HG02943 (cell line): ENCODE data around the gene NBPF20.
"Not testable (repeated sequence)": the region's sequence is repeated elsewhere in the genome, so short reads cannot be mapped to it uniquely, and the experiment has no call there.

ENCODE experiments used
- ATAC-seq: cut with Tn5 transposase; IDR thresholded peaks from one replicate; pipeline ENCODE4 v1.9.1; 2021; ENCODE audit warnings: mild to moderate bottlenecking, low read depth, moderate library complexity; ENCODE audit not compliant: unreplicated experiment

NBPF20 gene, protein sequence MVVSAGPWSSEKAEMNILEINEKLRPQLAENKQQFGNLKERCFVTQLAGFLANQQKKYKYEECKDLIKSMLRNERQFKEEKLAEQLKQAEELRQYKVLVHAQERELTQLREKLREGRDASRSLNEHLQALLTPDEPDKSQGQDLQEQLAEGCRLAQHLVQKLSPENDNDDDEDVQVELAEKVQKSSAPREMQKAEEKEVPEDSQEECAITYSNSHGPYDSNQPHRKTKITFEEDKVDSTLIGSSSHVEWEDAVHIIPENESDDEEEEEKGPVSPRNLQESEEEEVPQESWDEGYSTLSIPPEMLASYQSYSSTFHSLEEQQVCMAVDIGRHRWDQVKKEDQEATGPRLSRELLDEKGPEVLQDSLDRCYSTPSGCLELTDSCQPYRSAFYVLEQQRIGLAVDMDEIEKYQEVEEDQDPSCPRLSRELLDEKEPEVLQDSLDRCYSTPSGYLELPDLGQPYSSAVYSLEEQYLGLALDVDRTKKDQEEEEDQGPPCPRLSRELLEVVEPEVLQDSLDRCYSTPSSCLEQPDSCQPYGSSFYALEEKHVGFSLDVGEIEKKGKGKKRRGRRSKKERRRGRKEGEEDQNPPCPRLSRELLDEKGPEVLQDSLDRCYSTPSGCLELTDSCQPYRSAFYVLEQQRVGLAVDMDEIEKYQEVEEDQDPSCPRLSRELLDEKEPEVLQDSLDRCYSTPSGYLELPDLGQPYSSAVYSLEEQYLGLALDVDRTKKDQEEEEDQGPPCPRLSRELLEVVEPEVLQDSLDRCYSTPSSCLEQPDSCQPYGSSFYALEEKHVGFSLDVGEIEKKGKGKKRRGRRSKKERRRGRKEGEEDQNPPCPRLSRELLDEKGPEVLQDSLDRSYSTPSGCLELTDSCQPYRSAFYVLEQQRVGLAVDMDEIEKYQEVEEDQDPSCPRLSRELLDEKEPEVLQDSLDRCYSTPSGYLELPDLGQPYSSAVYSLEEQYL (N-terminal part only)

DNA sequence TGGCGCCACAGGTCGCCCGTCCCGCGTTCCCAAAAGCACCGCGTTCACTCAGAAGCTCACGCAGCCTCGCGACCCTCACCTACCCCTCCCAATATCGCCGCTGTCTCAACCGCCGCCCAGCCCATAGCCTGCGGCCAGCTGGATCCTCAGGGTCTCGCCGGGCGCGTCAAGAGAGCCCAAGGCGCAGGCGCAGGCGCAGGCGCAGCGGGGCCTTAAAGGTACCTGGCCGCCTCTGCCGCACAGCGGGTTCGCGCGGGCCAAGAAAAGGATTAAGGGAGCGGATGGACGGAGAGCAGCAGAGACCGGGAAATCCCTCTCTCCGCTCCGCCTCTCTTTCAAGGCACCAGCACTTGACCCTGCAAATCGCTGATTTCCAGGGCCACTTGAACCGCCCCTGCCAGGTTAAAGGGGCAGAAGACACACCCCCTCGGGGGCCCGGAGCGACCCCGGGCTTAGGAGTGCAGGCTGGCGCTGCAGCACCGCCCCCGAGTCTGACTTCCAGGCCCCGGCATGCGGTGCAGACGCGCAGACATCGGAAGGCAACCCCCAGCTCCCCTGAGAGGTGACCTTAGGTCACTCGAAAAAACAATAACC lies at the start of gene NBPF20:
NBPF20 (minus strand) TSS at position 168 of the 594 bp plus-strand sequence. CDS start 20,331 bp downstream, outside the sequence.
- ATAC-seq = peak; percentile 89

DNA sequence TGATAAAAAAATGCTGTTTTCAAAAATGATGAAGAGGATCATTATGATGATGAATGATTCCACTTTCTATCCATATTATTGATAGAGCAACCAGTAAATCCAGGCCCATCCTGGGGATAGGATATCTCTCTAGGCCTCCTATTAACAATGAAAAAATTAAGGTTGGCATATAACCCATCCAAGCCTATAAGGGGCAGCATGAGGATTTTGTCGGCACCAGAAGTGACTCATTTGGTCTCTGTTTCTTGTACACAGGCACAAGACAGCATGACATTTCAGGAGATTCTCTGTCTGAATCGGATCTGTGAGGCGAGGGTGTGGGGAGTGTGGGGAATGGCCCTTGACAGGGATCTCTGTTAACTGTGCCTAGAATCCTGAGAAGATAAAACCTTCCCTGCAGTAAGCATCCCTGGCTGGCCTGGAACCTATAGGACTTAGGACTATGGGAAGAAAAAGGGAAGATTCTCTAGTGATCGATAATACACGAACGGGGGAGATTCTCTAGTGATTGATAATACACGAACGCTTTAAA lies 49.5 kb upstream of the NBPF20 start:
- not testable (repeated sequence) for ATAC-seq

DNA sequence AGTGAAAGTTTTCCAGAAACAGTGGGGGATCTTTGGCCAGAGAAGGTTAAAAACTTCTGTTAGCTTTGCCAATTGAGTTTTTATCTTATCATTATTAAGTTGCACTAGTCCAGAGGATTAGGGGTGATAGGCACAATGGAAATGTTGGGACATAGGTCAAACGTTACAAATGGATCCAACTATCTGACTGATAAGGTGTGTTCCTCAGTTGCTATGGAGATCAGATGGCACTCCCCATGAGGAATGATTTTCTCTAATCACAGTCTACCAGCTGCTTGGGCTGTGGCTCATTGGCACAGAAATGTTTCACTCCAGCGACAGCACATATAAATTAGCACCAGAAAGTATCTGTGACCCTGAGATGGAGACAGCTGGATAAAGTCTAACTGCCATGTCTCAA lies 47.3 kb upstream of the NBPF20 start:
- ATAC-seq = not testable (repeated sequence)

DNA sequence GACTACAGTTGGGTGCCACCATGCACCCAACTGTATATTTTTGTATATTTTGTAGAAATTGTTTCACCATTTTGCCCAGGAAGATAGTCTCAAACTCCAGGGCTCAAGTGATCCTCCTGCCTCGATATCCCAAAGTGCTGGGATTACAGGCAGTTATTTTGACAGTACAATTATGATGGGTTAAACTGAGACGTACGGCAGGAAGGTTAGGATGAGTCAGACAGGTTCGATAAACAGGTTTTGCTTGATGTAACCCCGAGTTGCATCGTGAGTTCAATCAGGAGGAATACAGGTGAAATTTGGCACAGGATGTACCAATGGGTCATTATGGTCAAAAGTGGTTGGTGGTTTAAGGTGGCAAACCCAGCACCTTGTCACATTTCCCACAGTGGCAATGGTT lies 46.0 kb upstream of the NBPF20 start:
- not testable (repeated sequence) for ATAC-seq

DNA sequence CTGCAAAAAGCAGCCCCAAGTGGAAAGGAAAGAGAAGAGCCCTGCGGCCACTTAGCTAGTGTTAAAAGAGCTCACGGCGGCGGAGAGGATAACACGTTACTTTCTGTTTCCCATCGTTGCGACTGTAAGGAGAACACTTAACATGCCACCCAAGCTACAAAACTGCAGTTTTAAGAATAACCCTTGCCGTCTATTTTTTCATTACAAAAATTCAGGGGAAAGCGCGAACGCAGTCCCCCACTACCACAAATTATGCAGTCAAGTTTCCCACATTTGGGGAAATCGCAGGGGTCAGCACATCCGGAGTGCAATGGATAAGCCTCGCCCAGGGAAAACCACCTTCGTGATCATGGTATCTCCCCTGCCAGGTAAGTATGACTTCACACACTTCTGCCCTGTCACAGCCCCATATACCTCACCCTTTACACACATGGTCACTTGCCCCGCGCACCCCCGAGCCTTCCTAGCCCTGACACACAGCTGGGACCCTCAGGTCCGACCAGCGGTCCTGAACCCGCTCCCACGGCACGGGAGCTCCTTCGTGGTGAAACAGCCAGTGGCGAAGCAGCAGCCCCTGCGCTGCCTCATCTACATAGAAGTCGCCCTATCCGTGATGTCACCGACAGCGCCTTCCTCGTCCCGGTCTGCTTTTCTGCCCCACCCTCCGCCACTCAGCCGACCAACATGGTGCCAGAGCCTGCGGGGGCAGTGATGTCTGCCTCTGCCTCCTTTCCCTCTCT lies 40.2 kb upstream of the NBPF20 start:
- ATAC-seq = peak; percentile 75

DNA sequence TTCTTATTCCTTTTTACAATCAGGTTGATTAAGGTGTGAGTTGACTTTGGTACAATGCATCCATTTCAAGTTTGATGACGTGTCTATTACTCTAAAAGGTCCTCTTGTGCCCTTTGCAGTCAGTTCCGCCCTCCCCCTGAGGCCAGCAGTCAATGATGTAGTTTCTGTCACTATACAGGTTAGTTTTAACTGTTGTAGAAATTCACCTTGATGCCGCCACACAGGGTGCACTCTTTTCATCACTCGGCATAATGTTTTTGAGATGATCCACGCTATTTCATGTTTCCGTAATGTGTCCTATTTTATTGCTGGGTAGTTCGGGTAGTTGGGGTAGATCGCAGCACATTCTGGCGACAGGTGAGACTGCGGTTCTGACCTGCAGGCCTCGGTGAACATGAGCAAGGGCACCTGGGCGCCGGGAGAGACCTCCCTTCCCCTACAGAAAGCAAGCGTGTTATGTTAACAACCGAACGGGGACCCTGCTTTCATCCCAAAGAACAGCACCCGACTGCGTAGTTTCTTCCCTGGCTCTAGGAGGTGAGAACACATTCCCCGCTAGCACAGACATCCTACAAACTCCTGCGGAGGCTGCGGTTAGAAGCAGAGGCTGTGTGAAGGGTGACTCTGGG lies 39.4 kb upstream of the NBPF20 start:
- ATAC-seq = not testable (repeated sequence)

DNA sequence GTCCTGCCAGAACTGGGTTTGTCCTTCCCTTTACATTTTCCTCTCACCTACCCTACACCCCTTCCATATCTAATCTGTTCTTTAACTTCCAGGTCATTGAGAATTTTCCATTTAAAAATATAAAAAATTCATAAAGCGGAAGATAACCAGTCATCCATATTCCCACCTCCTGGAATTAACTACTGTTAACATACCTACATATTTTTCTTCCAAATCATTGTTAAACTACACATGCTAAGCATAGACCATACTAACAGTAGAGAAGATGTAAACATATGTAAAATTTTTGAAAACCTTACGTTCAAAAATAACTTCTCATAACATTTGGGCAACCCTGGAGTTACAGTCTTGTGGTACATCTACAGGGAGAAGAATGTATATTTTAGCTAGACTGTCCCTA lies 38.6 kb upstream of the NBPF20 start:
- not testable (repeated sequence) for ATAC-seq

DNA sequence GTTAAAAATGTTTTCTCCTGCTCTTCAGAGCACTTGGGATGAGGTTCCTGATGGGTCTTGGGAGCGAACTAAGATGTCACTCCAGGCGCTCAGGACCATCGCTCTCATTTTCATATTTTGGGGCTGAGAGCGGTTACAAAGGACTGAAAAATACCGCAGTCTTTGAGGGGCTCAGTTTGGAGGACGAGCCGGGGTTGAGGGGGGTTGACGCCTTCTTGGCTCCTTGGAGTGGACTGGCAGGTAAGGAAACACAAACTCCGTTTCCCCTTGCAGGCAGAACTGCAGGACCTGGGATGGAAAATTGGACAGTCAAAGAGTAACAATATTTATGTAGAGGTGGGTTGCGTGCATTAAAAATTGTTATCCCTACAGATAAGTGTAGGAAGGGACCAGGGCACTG lies 35.3 kb upstream of the NBPF20 start:
- not testable (repeated sequence) for ATAC-seq

DNA sequence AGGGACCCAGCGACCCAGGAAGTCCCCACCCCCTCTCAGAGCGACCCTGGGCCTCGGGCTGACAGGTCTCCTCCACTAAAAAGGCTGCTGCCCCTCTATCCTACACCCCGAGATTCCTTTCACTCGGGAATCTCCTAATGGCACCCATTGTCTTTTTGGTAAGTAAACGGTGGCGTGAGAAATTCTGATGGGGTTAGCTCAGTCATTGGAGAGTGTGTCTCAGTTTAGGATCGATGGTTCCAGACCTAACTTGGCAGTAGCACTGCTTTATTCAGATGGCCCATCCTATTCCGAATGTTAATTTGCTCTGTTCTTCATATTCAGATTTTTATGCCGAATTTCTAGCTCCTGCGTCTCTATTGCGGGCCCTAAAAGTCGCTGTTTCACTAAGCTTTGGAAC lies 34.6 kb upstream of the NBPF20 start:
- ATAC-seq = not testable (repeated sequence)

DNA sequence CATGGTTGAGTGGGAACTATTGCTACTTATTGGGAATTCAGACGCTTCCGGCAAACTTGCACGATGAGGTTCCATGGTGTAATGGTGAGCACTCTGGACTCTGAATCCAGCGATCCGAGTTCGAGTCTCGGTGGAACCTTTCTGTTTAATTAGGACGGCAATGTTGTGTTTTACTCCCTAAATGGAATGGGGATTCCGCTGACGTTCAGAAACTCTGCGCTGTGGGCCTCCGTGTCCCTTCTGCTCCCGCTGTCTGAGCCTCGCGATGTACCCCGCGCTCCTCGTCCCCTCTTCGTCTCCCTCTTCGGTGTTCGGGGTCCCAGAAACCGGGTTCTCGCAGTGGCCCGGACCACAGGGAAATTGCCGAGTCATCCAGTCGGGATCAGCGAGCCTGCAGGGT lies 34.2 kb upstream of the NBPF20 start:
- not testable (repeated sequence) for ATAC-seq

DNA sequence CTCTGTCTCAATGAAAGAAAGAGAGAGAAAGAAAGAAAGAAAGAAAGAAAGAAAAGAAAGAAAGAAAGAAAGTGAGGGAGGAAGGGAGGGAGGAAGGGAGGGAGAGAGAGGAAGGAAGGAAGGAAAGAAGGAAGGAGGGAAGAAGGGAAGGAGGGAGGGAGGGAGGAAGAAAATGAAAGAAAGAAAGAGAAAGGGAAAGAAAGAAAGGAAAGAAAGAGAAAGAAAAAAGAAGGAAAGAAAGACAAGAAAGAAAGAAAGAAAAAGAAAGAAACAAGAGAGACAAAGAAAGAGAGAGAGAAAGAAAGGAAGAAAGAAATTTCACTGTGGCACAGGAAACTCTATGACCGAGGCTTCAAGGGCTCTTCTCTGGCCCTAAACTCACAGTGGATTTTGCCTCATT lies 33.7 kb upstream of the NBPF20 start:
- not testable (repeated sequence) for ATAC-seq

DNA sequence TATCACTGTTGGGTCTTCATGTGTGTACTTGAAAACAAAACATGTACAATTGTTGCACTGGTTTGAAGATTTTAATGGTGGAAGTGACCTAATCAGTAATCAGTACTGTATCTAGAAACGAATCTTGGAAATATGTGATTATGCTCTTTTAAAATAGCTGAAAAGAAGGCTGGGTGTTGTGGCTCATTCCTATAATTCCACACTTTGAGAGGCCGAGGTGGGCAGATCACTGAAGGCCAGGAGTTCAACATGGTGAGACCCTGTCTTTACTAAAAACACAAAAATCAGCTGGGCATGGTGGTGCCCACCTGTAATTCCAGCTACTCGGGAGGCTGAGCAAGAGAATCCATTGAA lies 29.4 kb upstream of the NBPF20 start:
- ATAC-seq = not testable (repeated sequence)

DNA sequence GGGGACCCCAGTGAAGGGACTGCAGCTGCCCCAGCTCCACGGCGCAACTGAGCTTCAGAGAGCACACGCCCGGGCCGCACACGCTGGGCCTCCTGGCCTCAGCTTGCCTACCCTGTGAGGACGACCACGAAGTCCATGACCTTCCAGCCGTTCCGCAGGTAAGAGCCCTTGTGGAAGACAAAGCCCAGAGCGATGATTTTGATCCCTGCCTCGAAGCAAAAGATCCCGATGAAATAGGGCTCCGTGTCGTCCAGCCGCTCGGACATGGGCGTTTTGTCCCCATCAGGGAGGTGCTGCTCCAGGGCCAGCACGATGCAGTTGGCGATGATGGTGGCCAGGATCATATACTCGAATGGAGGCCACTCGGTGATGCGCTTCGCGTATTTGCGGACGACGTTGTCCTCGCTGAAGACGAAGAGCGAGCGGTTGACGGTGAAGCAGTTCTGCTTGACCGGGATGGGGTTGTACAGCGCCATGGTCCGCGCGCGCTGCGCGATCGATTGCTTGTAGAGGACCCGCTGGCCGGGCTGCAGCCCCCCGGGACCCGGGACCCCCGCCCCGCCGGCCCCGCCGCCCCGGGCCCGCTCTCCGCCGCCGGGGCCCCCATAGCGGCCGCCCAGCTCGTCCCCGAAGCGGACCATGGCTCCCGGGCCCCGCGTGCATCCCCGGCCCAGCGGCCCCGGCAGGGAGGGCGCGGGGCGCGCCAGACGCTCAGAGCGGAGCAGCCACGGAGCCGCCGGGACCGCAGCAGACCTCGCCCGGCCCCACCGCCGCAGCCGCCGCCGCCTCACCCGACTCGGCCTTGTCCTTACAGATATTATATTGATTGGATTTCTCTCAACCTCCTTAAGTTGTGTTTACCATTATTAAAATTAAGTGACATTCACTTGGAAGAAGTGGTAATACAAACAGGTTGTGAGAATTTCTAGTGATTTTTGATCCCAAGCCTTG lies 28.7 kb upstream of the NBPF20 start:
- ATAC-seq = not testable (repeated sequence)

DNA sequence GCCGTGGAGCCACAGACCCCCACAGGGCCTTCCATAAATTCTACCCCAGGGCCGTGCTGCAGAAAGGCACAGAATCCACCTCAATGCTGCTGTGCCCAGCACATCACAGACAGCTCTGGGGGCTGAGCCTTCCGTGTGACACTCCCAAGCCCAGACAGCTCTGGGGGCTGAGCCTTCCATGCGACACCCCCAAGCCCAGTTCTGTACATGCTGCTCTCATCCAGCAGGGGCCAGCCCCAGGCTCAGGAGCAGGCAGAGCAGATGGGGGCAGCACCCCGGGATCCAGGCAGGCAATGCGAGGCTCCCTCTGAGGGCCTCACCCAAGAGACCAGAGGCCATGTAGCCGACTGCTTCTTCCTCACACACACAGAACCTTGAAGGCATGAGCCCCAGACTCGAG lies 27.1 kb upstream of the NBPF20 start:
- ATAC-seq = not testable (repeated sequence)

DNA sequence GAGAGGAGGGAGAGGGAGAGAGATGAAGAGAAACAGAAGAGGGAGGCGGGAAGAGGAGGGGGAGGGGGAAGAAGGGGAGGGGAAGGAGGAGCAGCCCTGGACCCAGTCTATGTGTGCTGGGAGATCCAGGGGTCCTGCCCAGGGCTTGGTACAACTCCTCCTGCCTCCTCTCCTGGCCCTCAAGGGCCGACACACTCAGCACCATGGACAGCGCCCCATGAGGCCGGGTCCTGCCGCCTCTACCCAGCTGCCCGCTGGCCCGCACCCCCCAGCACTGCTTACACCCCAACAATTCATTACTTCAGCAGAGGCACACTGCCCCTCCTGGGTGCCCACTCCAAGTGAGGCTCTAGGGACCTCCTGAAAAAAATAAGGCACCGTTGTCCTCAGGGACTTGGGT lies 26.5 kb upstream of the NBPF20 start:
- ATAC-seq = not testable (repeated sequence)

DNA sequence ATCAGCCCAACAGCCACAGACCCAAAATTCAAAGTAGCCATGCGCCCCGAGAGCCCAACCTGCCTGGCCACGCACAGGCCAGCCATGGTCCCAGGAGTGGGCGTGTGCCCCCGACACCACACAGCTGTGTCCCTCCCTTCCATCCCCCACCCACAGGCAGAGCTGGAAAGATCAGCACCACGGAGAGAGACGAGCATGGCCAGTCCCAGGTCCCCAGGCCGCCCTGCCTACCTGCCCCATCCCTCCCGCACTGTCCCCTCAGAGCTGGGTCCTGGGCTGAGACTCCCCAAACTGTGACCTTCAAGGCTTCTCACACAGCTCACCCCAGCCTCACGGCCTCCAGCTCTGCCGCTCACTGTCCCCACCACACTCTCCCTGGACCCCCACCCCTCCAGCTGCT lies 19.8 kb upstream of the NBPF20 start:
- not testable (repeated sequence) for ATAC-seq

DNA sequence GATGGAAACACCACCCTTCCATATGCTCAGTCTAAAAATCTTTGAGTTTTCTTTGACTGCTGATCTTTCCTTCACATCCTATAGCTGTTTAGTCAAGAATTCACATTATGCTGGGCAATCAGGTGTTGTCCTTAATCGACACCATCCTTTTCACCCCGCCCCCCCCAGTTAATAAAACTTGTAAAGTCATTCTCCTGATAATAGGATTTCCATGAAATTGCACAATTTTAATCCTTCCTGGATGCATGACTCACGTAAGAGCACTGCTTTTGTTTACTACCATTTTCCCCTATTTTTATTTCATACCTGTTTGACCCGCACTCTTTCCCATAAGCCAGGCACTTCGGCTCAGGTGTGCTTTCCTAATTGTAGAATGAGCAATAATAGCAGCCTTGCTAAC lies 16.9 kb upstream of the NBPF20 start:
- ATAC-seq = not testable (repeated sequence)
